Measurements from ENCODE around the gene SHD.
"Not testable (repeated sequence)": the region's sequence is repeated elsewhere in the genome, so short reads cannot be mapped to it uniquely, and the experiment has no call there.

The SHD gene

DNA sequence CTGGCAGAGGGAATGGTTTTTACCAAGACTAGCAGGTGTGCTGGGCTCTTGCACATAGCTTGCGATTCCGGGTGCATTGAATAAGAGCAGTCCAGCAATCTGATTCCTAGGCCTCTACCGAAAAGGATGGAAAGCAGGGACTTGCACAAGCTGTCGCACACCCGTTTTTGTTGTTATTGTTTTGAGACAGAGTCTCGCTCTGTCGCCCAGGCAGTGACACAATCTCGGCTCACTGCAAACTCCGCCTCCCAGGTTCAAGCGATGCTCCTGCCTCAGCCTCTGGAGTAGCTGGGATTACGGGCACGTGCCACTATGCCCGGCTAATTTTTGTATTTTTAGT is 44.2 kb upstream of the SHD start:
- H3K36me3 ChIP-seq (ENCODE audit: insufficient read depth, low read length) = no peaks in the 10 kb centered on the region
- no peak overlapping the region for H3K9ac ChIP-seq (ENCODE audit: low read length)
- no peak overlapping the region for H3K4me3 ChIP-seq (ENCODE audit: low read depth, low read length, poor library complexity, severe bottlenecking)

DNA sequence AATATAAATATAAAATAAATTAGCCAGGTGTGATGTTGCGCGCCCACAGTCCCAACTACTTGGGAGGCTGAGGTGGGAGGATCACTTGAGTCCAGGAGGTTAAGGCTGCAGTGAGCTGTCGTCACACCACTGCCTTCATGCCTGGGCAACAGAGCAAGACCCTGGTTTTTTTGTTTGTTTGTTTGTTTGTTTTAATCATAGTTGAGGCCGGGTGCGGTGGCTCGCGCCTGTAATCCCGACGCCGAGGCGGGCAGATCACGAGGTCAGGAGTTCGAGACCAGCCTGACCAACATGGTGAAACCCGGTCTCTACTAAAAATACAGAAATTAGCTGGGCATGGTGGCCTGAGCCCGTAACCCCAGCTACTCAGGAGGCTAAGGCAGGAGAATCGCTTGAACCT is 41.6 kb upstream of the SHD start:
- H3K27me3 ChIP-seq (ENCODE audit: insufficient read depth, low read length); H3K27ac ChIP-seq (ENCODE audit: low read depth, low read length, poor library complexity, severe bottlenecking); H3K4me2 ChIP-seq (ENCODE audit: low read length): not testable (repeated sequence)

More for the DNA sequence above, 44.2 kb upstream of the SHD start:
- H3K27me3 ChIP-seq (ENCODE audit: insufficient read depth, low read length) = no peaks in the 10 kb centered on the region
- no peaks in the 10 kb centered on the region for H4K20me1 ChIP-seq (ENCODE audit: insufficient read depth, low read length)
- no peaks in the 10 kb centered on the region for H3K4me1 ChIP-seq (ENCODE audit: insufficient read depth, low read length, severe bottlenecking)
- H3K9me3 ChIP-seq (ENCODE audit: low read length) = no peaks in the 10 kb centered on the region
- no peak overlapping the region for H3K4me2 ChIP-seq (ENCODE audit: low read length)
- no peaks in the 10 kb centered on the region for H3K9me2 ChIP-seq (ENCODE audit: low read depth, low read length)
- no peak overlapping the region for H3K27ac ChIP-seq (ENCODE audit: low read depth, low read length, poor library complexity, severe bottlenecking)
- H3F3A ChIP-seq (ENCODE audit: insufficient read depth, low read length) = no peaks in the 10 kb centered on the region
- H2AFZ ChIP-seq (ENCODE audit: low read length) = no peak overlapping the region
- no peaks in the 10 kb centered on the region for H3K79me2 ChIP-seq (ENCODE audit: insufficient read depth, low read length)
- TF ChIP-seq, protein P1, sequence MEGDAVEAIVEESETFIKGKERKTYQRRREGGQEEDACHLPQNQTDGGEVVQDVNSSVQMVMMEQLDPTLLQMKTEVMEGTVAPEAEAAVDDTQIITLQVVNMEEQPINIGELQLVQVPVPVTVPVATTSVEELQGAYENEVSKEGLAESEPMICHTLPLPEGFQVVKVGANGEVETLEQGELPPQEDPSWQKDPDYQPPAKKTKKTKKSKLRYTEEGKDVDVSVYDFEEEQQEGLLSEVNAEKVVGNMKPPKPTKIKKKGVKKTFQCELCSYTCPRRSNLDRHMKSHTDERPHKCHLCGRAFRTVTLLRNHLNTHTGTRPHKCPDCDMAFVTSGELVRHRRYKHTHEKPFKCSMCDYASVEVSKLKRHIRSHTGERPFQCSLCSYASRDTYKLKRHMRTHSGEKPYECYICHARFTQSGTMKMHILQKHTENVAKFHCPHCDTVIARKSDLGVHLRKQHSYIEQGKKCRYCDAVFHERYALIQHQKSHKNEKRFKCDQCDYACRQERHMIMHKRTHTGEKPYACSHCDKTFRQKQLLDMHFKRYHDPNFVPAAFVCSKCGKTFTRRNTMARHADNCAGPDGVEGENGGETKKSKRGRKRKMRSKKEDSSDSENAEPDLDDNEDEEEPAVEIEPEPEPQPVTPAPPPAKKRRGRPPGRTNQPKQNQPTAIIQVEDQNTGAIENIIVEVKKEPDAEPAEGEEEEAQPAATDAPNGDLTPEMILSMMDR (IDR thresholded peaks at IDR 0.05; ENCODE audit: low read length) = no peak
- TF ChIP-seq EZH2 (IDR thresholded peaks at IDR 0.05; ENCODE audit: borderline replicate concordance, low read length) = no peak

DNA sequence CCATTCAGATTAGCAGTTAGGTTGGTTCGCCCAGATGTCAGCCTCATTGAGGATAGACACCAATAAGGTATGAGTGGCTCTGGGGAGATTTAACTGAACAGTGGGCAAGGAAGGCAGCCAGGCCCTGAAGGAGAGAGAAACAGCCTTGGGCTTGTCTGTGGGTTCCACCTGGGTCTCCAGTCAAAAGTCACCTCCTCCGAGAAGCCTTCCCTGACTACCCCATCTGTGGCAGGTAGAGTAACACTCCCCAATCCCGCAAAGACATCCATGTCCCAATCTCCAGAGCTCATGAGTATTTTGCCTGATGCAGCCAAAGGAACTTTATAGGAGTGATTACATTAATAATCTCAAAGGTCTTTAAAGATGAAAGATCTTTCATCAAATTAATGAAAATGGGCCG is 40.2 kb upstream of the SHD start:
- Histone ChIP-seq H3K9me2 (ENCODE audit: low read depth, low read length) (no peaks in the 10 kb centered on the region), H3K4me1 (ENCODE audit: insufficient read depth, low read length, severe bottlenecking) (no peaks in the 10 kb centered on the region), H3K4me3 (ENCODE audit: low read depth, low read length, poor library complexity, severe bottlenecking) (no peak overlapping the region), H3F3A (ENCODE audit: insufficient read depth, low read length) (no peaks in the 10 kb centered on the region), H3K79me2 (ENCODE audit: insufficient read depth, low read length) (no peaks in the 10 kb centered on the region), H3K27me3 (ENCODE audit: insufficient read depth, low read length) (no peaks in the 10 kb centered on the region; the same call in 1 of the 2 replicates), H2AFZ (ENCODE audit: low read length) (no peak overlapping the region), H3K27ac (ENCODE audit: low read depth, low read length, poor library complexity, severe bottlenecking) (no peak overlapping the region), H3K4me2 (ENCODE audit: low read length) (no peak overlapping the region), H3K36me3 (ENCODE audit: insufficient read depth, low read length) (no peaks in the 10 kb centered on the region), H3K9ac (ENCODE audit: low read length) (no peak overlapping the region), H4K20me1 (ENCODE audit: insufficient read depth, low read length) (no peaks in the 10 kb centered on the region), H3K9me3 (ENCODE audit: low read length) (no peaks in the 10 kb centered on the region)
- TF ChIP-seq, protein P1 (IDR thresholded peaks at IDR 0.05; ENCODE audit: low read length) = no peak
- TF ChIP-seq EZH2 (IDR thresholded peaks at IDR 0.05; ENCODE audit: borderline replicate concordance, low read length) = no peak

More for the DNA sequence above, 41.6 kb upstream of the SHD start:
- not testable (repeated sequence) for H3K4me1 ChIP-seq (ENCODE audit: insufficient read depth, low read length, severe bottlenecking); H3K9me2 ChIP-seq (ENCODE audit: low read depth, low read length); H2AFZ ChIP-seq (ENCODE audit: low read length); H4K20me1 ChIP-seq (ENCODE audit: insufficient read depth, low read length); H3K79me2 ChIP-seq (ENCODE audit: insufficient read depth, low read length); H3K36me3 ChIP-seq (ENCODE audit: insufficient read depth, low read length); H3K9me3 ChIP-seq (ENCODE audit: low read length); H3K4me3 ChIP-seq (ENCODE audit: low read depth, low read length, poor library complexity, severe bottlenecking); H3F3A ChIP-seq (ENCODE audit: insufficient read depth, low read length); H3K9ac ChIP-seq (ENCODE audit: low read length)

DNA sequence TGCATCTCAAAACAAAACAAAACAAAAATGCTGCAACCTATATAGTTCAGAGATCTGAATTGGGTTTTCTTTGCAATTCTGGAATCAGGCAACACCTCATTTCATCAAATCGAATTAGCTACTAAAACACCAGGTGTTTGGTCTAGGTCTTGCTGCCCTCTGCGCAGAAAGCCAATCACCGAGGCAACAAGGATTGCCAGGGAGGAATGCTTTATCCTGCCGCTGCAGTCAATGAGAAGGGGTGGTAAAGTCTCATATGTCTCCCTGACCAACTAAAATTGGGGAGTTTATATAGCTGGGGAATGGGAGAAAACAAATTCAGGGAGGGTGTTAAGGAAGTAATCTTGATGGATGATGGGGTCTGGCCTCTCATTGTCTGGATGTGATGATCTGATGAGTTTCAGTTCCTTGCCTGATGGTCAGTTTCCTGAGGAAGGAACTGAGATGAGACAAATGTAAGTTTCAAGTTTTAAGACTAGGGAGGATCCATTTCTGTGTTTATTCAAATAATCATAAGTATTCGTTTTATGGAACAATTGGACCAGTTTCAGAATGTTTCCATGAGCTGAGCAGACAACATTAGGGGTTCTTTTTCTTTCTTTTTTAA is 37.1 kb upstream of the SHD start:
- Histone ChIP-seq H2AFZ (ENCODE audit: low read length) (no peak overlapping the region), H3K4me2 (ENCODE audit: low read length) (no peak overlapping the region), H3K9me2 (ENCODE audit: low read depth, low read length) (no peaks in the 10 kb centered on the region)

DNA sequence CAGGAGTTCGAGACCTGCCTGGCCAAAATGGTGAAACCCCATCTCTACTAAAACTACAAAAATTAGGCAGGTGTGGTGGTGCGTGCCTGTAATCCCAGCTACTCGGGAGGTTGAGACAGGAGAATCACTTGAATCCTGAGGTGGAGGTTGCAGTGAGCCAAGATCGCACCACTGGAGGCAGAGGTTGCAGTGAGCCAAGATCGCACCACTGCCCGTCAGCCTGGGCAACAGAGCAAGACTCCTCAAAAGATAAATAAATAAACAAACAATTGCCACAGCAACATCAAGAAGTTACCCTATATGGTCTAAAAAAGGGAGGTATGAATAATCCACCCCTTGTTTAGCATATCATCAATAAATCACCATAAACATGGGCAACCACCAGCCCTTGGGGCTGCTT is 33.1 kb upstream of the SHD start:
- Histone ChIP-seq H3K4me3 (ENCODE audit: low read depth, low read length, poor library complexity, severe bottlenecking) (peak overlapping the region; percentile 74), H3K4me1 (ENCODE audit: insufficient read depth, low read length, severe bottlenecking) (peaks cover 14% of the 10 kb centered on the region), H3K36me3 (ENCODE audit: insufficient read depth, low read length) (peaks cover 22% of the 10 kb centered on the region), H3K4me2 (ENCODE audit: low read length) (peak overlapping the region; percentile 93), H2AFZ (ENCODE audit: low read length) (peak overlapping the region; percentile 94; the same call in 1 of the 2 replicates)
- H3K27ac ChIP-seq (ENCODE audit: low read depth, low read length, poor library complexity, severe bottlenecking); H3F3A ChIP-seq (ENCODE audit: insufficient read depth, low read length); H3K27me3 ChIP-seq (ENCODE audit: insufficient read depth, low read length); H4K20me1 ChIP-seq (ENCODE audit: insufficient read depth, low read length); H3K9ac ChIP-seq (ENCODE audit: low read length); H3K9me2 ChIP-seq (ENCODE audit: low read depth, low read length); H3K9me3 ChIP-seq (ENCODE audit: low read length); H3K79me2 ChIP-seq (ENCODE audit: insufficient read depth, low read length): not testable (repeated sequence)

More for the DNA sequence above, 37.1 kb upstream of the SHD start:
- Histone ChIP-seq H3K9me3 (ENCODE audit: low read length) (no peaks in the 10 kb centered on the region), H3K27me3 (ENCODE audit: insufficient read depth, low read length) (no peaks in the 10 kb centered on the region; the same call in 1 of the 2 replicates), H3K27ac (ENCODE audit: low read depth, low read length, poor library complexity, severe bottlenecking) (no peak overlapping the region), H3K9ac (ENCODE audit: low read length) (no peak overlapping the region), H3K79me2 (ENCODE audit: insufficient read depth, low read length) (no peaks in the 10 kb centered on the region), H3K4me1 (ENCODE audit: insufficient read depth, low read length, severe bottlenecking) (peaks cover 6% of the 10 kb centered on the region), H3F3A (ENCODE audit: insufficient read depth, low read length) (no peaks in the 10 kb centered on the region), H3K36me3 (ENCODE audit: insufficient read depth, low read length) (no peaks in the 10 kb centered on the region), H3K4me3 (ENCODE audit: low read depth, low read length, poor library complexity, severe bottlenecking) (no peak overlapping the region), H4K20me1 (ENCODE audit: insufficient read depth, low read length) (no peaks in the 10 kb centered on the region)
- TF ChIP-seq, protein P1 (IDR thresholded peaks at IDR 0.05; ENCODE audit: low read length) = no peak
- no peak for TF ChIP-seq EZH2 (IDR thresholded peaks at IDR 0.05; ENCODE audit: borderline replicate concordance, low read length)
